K562 (cell line): ENCODE data around the gene INTS1. TPM values are rescaled to one million over a fixed set of nuclear protein-coding genes. Genes with fewer than 3 reads are reported as not detected.

Experiments used
- ATAC-seq: fragments of 200-7000 bp; cut with Tn5 transposase; 3 replicates; pipeline ENCODE4 v1.9.1; 2020; ENCODE audit warnings: moderate library complexity
- BruUV-seq: library from RNA; stranded (reverse); fragments of 400-500 nt; replicated peaks from 2 replicates; lab custom pipeline; 2021; lab: Mats Ljungman, UMichigan
- CTCF ChIA-PET: fragments of 300-600 bp; formaldehyde crosslinking; extraction: SDS; loops from one replicate; lab custom pipeline; 2021; ENCODE audit warnings: low intra/inter-chr PET ratio; lab: Yijun Ruan, JAX
- POLR2A ChIA-PET: fragments of 300-600, 350-650 bp; sonication (Branson Sonifier 250); formaldehyde crosslinking; extraction: SDS; loops from one replicate; lab custom pipeline; 2021; ENCODE audit warnings: antibody characterized with exemption, inconsistent platforms; lab: Yijun Ruan, JAX
- DNase-seq, 4 experiments: peaks; one replicate each; pipeline versions ENCODE4 v3.0.0 to v3.0.0-alpha.2; 2011 to 2018; ENCODE audit warnings: low spot score in 3 of 4, mixed read lengths in 3 of 4; ENCODE audit errors: extremely low read depth in 1 of 4
- FAIRE-seq: peaks from 2 replicates; lab custom pipeline; 2011; peaks lifted over from hg19 to GRCh38; lab: Jason Lieb, UNC
- H2AFZ ChIP-seq: 2 replicates; pipeline ENCODE4 v1.6.0; 2011; ENCODE audit warnings: low read depth, low read length, control low read depth, inconsistent platforms
- H3K27ac ChIP-seq: fragments of 200-600 bp; 3 replicates; pipeline ENCODE4 v1.8.0; 2011; ENCODE audit warnings: low read depth, mild to moderate bottlenecking, control low read depth, inconsistent platforms, low read length, moderate library complexity, mixed read lengths; ENCODE audit errors: extremely low read depth
- H3K27me3 ChIP-seq, 2 experiments: fragments of 300-600 bp in 1 of 2; 2 replicates in 1 of 2; 3 replicates in 1 of 2; pipeline versions ENCODE4 v1.6.0 to v1.8.0; 2011; ENCODE audit warnings: inconsistent platforms in 2 of 2, low read length in 2 of 2, mild to moderate bottlenecking in 1 of 2, mixed read lengths in 1 of 2, moderate library complexity in 1 of 2; ENCODE audit not compliant: control insufficient read depth in 2 of 2, insufficient read depth in 2 of 2
- H3K36me3 ChIP-seq: fragments of 300-600 bp; 3 replicates; pipeline ENCODE4 v1.8.0; 2011; ENCODE audit warnings: mild to moderate bottlenecking, low read length, inconsistent platforms; ENCODE audit not compliant: control insufficient read depth, insufficient read depth
- H3K4me1 ChIP-seq, 2 experiments: fragments of 200-600 bp in 1 of 2; replicated peaks in 1 of 2; 2 replicates in 1 of 2; 3 replicates in 1 of 2; pipeline versions ENCODE4 v1.5.1 to v1.8.0; 2011; ENCODE audit warnings: inconsistent platforms in 2 of 2, low read length in 2 of 2, mild to moderate bottlenecking in 1 of 2, mixed read lengths in 1 of 2, moderate library complexity in 1 of 2; ENCODE audit not compliant: control insufficient read depth in 2 of 2, insufficient read depth in 2 of 2
- H3K4me2 ChIP-seq: 2 replicates; pipeline ENCODE4 v1.6.1; 2011; ENCODE audit warnings: low read length, control low read depth, inconsistent platforms, mixed read lengths; ENCODE audit not compliant: insufficient read depth
- H3K4me3 ChIP-seq: fragments of 200-600 bp; sonication (generic), shearing (Covaris generic); 2 replicates; pipeline ENCODE4 v1.5.1; 2016; ENCODE audit warnings: control low read depth, inconsistent platforms
- H3K79me2 ChIP-seq: fragments of 200-600 bp; 3 replicates; pipeline ENCODE4 v1.8.0; 2011; ENCODE audit warnings: low read length, inconsistent platforms; ENCODE audit not compliant: control insufficient read depth, insufficient read depth
- H3K9ac ChIP-seq, 2 experiments: 2 replicates each; pipeline versions ENCODE4 v1.6.0 to v1.6.1; 2011; ENCODE audit warnings: low read depth in 2 of 2, low read length in 2 of 2, control low read depth in 1 of 2, inconsistent platforms in 1 of 2, mild to moderate bottlenecking in 1 of 2, mixed read lengths in 1 of 2; ENCODE audit not compliant: insufficient read depth in 1 of 2
- H3K9me1 ChIP-seq: one replicate; pipeline ENCODE4 v1.6.0; 2011; ENCODE audit warnings: inconsistent platforms, mild to moderate bottlenecking, low read length, moderate library complexity; ENCODE audit not compliant: control insufficient read depth, insufficient read depth
- H3K9me3 ChIP-seq: replicated peaks from 2 replicates; pipeline ENCODE4 v1.5.1; 2011; ENCODE audit warnings: low read depth, low read length, inconsistent platforms; ENCODE audit not compliant: control insufficient read depth, insufficient read depth
- H4K20me1 ChIP-seq: replicated peaks from 2 replicates; pipeline ENCODE4 v1.6.1; 2011; ENCODE audit warnings: low read length, inconsistent platforms, mixed read lengths; ENCODE audit not compliant: control insufficient read depth, insufficient read depth
- BCL6 ChIP-seq: fragments of 250-450 bp; sonication (Bioruptor Pico); IDR thresholded peaks from 2 replicates; pipeline ENCODE4 v1.4.0; 2020
- CHD1 ChIP-seq: fragments of 200-600 bp; sonication (generic); IDR thresholded peaks from one replicate; pipeline ENCODE4 v1.6.1; 2012; ENCODE audit warnings: mild to moderate bottlenecking, moderate library complexity, low read length, inconsistent platforms
- MAFG ChIP-seq: fragments of 450-650 bp; conservative IDR thresholded peaks from 2 replicates; pipeline ENCODE4 v1.6.1; 2016; ENCODE audit warnings: missing genetic modification characterization, missing compliant biosample characterization
- ZNF644 ChIP-seq: fragments of 200-800 bp; sonication (Bioruptor generic); IDR thresholded peaks from 2 replicates; pipeline ENCODE4 v1.6.1; 2016; ENCODE audit warnings: low read depth, missing genetic modification characterization, missing compliant biosample characterization
- WGBS: fragments of 100-300 bp; shearing (Covaris generic); methylation state at CpG from one replicate; pipeline ENCODE4 v1.1.6; 2016; ENCODE audit warnings: low coverage, mixed read lengths; ENCODE audit not compliant: insufficient coverage; ENCODE audit errors: missing lambda C conversion rate; 5-methylcytosine and 5-hydroxymethylcytosine counted together
- in situ Hi-C: fragments of 300-500 bp; cut with MboI; formaldehyde crosslinking; loops from 4 replicates; pipeline ENCODE4 v1.15.0; 2018; ENCODE audit warnings: inconsistent platforms, mixed read lengths
- intact Hi-C: fragments of 100-400 bp; cut with micrococcal nuclease; formaldehyde crosslinking; loops from 2 replicates; pipeline ENCODE4 v1.14.2; 2022
- polyA plus RNA-seq, 8 experiments: library from polyadenylated mRNA; depleted of rRNA in 4 of 8; stranded (reverse) in 5 of 8; unstranded in 3 of 8; fragments of >200 nt; fragmentation: Nextera tagmentation in 2 of 8; fragmentation: Illumina TruSeq in 1 of 8; extraction: Ambion mirVana in 2 of 8; extraction: Trizol in 1 of 8; gene quantifications; 2 replicates each; pipeline versions ENCODE4 v1.2.1 to v1.2.3, GENCODE V29; 2011 to 2014; ENCODE audit warnings: inconsistent platforms in 1 of 8, missing spikeins in 1 of 8
- total RNA-seq, 7 experiments: library from RNA; depleted of rRNA in 6 of 7; stranded (reverse); fragments of >200 nt in 6 of 7; fragmentation: Illumina TruSeq in 2 of 7; extraction: Trizol in 2 of 7; gene quantifications; 2 replicates each; pipeline versions ENCODE4 v1.2.1 to v1.2.3, GENCODE V29; 2011 to 2021; ENCODE audit warnings: low replicate concordance in 1 of 7
- TF ChIP-seq, protein P1 (sequence below): fragments of 450-650 bp; IDR thresholded peaks from 2 replicates; pipeline ENCODE4 v1.6.1; 2016; ENCODE audit warnings: low read depth
- TF ChIP-seq, protein P2 (sequence below): fragments of 250-450 bp; sonication (Bioruptor Pico); IDR thresholded peaks from 2 replicates; pipeline ENCODE4 v1.8.0; 2022; ENCODE audit warnings: moderate library complexity, mild to moderate bottlenecking, inconsistent platforms
- TF ChIP-seq, protein P3 (sequence below): sonication (generic); formaldehyde crosslinking; IDR thresholded peaks from 2 replicates; pipeline ENCODE4 v1.8.0; 2022; ENCODE audit warnings: mild to moderate bottlenecking, low read depth, missing genetic modification reagents
- TF ChIP-seq, protein P4 (sequence below): fragments of 250-450 bp; sonication (Bioruptor Pico); IDR thresholded peaks from 2 replicates; pipeline ENCODE4 v1.9.0; 2021; ENCODE audit warnings: mild to moderate bottlenecking

INTS1 gene
- total and polyA plus RNA-seq, 9 of the 15 experiments (the other 6 are each of a cell fraction or from before 2014, with no cell fraction given), result 0.34 to 119 (median 18.5) TPM

DNA sequence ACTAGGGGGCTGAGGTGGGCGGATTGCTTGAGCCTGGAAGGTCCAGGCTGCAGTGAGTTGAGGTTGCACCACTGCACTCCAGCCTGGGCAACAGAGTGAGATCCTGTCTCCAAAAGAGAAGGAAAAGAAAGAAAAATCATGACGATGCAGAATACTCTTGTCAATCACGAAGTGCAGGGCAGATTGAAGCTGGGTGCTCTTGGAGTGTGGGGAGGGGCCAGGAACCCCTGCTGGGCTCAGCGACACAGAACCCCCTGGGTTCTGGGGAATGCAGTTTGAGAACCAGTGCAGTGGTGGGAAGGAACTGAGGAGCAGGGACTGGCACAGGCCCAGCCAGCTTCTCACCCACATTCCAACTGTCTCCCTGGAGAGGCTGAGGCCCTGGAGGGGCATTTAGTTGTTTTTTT lies 10.8 kb upstream of the INTS1 start (continued):
- TF ChIP-seq, protein P1, sequence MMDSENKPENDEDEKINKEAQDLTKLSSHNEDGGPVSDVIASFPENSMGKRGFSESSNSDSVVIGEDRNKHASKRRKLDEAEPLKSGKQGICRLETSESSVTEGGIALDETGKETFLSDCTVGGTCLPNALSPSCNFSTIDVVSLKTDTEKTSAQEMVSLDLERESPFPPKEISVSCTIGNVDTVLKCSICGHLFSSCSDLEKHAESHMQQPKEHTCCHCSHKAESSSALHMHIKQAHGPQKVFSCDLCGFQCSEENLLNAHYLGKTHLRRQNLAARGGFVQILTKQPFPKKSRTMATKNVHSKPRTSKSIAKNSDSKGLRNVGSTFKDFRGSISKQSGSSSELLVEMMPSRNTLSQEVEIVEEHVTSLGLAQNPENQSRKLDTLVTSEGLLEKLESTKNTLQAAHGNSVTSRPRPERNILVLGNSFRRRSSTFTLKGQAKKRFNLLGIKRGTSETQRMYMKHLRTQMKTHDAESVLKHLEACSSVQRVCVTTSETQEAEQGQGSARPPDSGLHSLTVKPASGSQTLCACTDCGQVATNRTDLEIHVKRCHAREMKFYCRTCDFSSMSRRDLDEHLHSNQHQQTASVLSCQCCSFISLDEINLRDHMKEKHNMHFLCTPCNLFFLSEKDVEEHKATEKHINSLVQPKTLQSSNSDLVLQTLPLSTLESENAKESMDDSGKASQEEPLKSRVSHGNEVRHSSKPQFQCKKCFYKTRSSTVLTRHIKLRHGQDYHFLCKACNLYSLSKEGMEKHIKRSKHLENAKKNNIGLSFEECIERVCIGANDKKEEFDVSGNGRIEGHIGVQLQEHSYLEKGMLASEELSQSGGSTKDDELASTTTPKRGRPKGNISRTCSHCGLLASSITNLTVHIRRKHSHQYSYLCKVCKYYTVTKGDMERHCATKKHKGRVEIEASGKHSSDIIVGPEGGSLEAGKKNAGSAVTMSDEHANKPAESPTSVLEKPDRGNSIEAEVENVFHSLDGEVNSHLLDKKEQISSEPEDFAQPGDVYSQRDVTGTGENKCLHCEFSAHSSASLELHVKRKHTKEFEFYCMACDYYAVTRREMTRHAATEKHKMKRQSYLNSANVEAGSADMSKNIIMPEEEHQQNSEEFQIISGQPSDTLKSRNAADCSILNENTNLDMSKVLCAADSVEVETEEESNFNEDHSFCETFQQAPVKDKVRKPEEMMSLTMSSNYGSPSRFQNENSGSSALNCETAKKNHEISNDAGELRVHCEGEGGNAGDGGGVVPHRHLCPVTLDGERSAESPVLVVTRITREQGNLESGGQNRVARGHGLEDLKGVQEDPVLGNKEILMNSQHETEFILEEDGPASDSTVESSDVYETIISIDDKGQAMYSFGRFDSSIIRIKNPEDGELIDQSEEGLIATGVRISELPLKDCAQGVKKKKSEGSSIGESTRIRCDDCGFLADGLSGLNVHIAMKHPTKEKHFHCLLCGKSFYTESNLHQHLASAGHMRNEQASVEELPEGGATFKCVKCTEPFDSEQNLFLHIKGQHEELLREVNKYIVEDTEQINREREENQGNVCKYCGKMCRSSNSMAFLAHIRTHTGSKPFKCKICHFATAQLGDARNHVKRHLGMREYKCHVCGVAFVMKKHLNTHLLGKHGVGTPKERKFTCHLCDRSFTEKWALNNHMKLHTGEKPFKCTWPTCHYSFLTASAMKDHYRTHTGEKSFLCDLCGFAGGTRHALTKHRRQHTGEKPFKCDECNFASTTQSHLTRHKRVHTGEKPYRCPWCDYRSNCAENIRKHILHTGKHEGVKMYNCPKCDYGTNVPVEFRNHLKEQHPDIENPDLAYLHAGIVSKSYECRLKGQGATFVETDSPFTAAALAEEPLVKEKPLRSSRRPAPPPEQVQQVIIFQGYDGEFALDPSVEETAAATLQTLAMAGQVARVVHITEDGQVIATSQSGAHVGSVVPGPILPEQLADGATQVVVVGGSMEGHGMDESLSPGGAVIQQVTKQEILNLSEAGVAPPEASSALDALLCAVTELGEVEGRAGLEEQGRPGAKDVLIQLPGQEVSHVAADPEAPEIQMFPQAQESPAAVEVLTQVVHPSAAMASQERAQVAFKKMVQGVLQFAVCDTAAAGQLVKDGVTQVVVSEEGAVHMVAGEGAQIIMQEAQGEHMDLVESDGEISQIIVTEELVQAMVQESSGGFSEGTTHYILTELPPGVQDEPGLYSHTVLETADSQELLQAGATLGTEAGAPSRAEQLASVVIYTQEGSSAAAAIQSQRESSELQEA, result no peak
- peak; percentile 71 for TF ChIP-seq MAFG (tag)

DNA sequence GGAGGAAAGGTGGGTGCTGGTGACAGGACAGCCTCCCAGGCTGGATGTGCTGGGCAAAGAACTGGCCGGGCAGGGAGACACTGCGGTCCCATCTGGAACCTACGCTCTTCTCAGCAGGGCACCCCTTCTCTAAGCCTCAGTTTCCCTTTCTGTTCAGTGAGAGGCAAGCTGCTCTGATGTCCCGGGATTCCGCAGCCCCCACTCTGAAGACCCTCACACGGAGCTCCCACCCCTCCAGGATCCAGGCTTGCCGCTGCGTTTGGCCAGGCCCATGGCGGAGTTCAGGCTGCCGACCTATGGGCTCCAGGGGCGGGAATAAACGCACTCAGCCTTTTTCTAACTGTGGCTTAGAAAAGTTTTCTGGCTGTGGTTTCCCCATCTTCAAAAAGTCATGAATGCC lies 10.2 kb upstream of the INTS1 start:
- no peaks in the 10 kb centered on the region for H4K20me1 ChIP-seq
- peaks cover 8 to 40% of the 10 kb centered on the region in 2 experiments for H3K4me1 ChIP-seq
- no peak for DNase-seq
- intact Hi-C loops (no loop called here), in situ Hi-C loops (no loop called here)
- ChIA-PET CTCF (no interaction called here), POLR2A (no interaction called here)
- peaks cover 6% of the 10 kb centered on the region for H3K9me3 ChIP-seq
- no peak overlapping the region for H3K4me3 ChIP-seq
- no peak for ATAC-seq
- no peak overlapping the region for H3K4me2 ChIP-seq
- BruUV-seq, result no TSS peak
- 79% methylated on average over 10 of the region's 12 CpGs for WGBS
- no peaks in the 10 kb centered on the region for H3K9me1 ChIP-seq
- no peak overlapping the region for H3K27ac ChIP-seq
- no peaks in the 10 kb centered on the region for H3K36me3 ChIP-seq
- no peak for FAIRE-seq
- no peak overlapping the region for H2AFZ ChIP-seq
- H3K79me2 ChIP-seq, result no peaks in the 10 kb centered on the region
- no peak overlapping the region; a peak in 1 of 4 replicates for H3K9ac ChIP-seq
- H3K27me3 ChIP-seq, result peaks cover 0 to 19% of the 10 kb centered on the region in 2 experiments; a peak in 3 of 5 replicates
- TF ChIP-seq, protein P2, sequence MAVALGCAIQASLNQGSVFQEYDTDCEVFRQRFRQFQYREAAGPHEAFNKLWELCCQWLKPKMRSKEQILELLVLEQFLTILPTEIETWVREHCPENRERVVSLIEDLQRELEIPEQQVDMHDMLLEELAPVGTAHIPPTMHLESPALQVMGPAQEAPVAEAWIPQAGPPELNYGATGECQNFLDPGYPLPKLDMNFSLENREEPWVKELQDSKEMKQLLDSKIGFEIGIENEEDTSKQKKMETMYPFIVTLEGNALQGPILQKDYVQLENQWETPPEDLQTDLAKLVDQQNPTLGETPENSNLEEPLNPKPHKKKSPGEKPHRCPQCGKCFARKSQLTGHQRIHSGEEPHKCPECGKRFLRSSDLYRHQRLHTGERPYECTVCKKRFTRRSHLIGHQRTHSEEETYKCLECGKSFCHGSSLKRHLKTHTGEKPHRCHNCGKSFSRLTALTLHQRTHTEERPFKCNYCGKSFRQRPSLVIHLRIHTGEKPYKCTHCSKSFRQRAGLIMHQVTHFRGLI (CRISPR knock-in tag), result no peak
- TF ChIP-seq CHD1 (no peak), MAFG (tag) (no peak), ZNF644 (no peak), BCL6 (CRISPR knock-in tag) (no peak)
- TF ChIP-seq, protein P3, sequence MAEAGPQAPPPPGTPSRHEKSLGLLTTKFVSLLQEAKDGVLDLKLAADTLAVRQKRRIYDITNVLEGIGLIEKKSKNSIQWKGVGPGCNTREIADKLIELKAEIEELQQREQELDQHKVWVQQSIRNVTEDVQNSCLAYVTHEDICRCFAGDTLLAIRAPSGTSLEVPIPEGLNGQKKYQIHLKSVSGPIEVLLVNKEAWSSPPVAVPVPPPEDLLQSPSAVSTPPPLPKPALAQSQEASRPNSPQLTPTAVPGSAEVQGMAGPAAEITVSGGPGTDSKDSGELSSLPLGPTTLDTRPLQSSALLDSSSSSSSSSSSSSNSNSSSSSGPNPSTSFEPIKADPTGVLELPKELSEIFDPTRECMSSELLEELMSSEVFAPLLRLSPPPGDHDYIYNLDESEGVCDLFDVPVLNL, result no peak
- TF ChIP-seq, protein P4, sequence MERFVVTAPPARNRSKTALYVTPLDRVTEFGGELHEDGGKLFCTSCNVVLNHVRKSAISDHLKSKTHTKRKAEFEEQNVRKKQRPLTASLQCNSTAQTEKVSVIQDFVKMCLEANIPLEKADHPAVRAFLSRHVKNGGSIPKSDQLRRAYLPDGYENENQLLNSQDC (CRISPR knock-in tag), result no peak
